Neuronal stem cell (in vitro differentiated cells): Measurements from ENCODE around the gene HSPA9.

Experiments used
- DNase-seq: peaks from one replicate; pipeline ENCODE4 v3.0.0-alpha.2; 2013; ENCODE audit warnings: low spot score
- H2AFZ ChIP-seq: one replicate; pipeline ENCODE4 v1.6.1; 2013; ENCODE audit warnings: mild to moderate bottlenecking, low read length, inconsistent platforms
- H2AK5ac ChIP-seq: 2 replicates; pipeline ENCODE4 v1.6.1; 2013; ENCODE audit warnings: low read depth, mild to moderate bottlenecking, inconsistent platforms, low read length, moderate library complexity, mixed read lengths
- H2BK120ac ChIP-seq: 2 replicates; pipeline ENCODE4 v1.6.1; 2013; ENCODE audit warnings: low read depth, mild to moderate bottlenecking, inconsistent platforms, low read length, moderate library complexity, mixed read lengths
- H2BK12ac ChIP-seq: one replicate; pipeline ENCODE4 v1.6.1; 2013; ENCODE audit warnings: low read length, inconsistent platforms
- H2BK15ac ChIP-seq: 2 replicates; pipeline ENCODE4 v1.6.1; 2013; ENCODE audit warnings: mild to moderate bottlenecking, low read length, inconsistent platforms, mixed read lengths
- H2BK5ac ChIP-seq: one replicate; pipeline ENCODE4 v1.6.1; 2013; ENCODE audit warnings: inconsistent platforms, mild to moderate bottlenecking, low read length, moderate library complexity
- H3K14ac ChIP-seq: one replicate; pipeline ENCODE4 v1.6.1; 2013; ENCODE audit warnings: low read length, inconsistent platforms
- H3K18ac ChIP-seq: 2 replicates; pipeline ENCODE4 v1.6.1; 2013; ENCODE audit warnings: low read length, inconsistent platforms
- H3K23ac ChIP-seq: 2 replicates; pipeline ENCODE4 v1.6.1; 2013; ENCODE audit warnings: low read depth, mild to moderate bottlenecking, mixed read lengths, low read length, inconsistent platforms; ENCODE audit not compliant: poor library complexity
- H3K27ac ChIP-seq: replicated peaks from 3 replicates; pipeline ENCODE4 v1.5.1; 2013; ENCODE audit warnings: low read length, inconsistent platforms
- H3K27me3 ChIP-seq, 3 experiments: 2 replicates each; pipeline ENCODE4 v1.6.1; 2013; ENCODE audit warnings: low read length in 3 of 3, mild to moderate bottlenecking in 2 of 3, inconsistent platforms in 1 of 3, low read depth in 1 of 3, mixed read lengths in 1 of 3, moderate library complexity in 1 of 3; ENCODE audit not compliant: control insufficient read depth in 3 of 3, insufficient read depth in 3 of 3
- H3K36me3 ChIP-seq, 2 donors: replicated peaks in 1 of 2; 2 replicates each; pipeline ENCODE4 v1.6.1; 2013; ENCODE audit warnings: low read length in 2 of 2; ENCODE audit not compliant: control insufficient read depth in 2 of 2, insufficient read depth in 2 of 2
- H3K4ac ChIP-seq: 2 replicates; pipeline ENCODE4 v1.6.1; 2013; ENCODE audit warnings: inconsistent platforms, mild to moderate bottlenecking, low read length, moderate library complexity
- H3K4me1 ChIP-seq, 2 donors: 1 replicate in 1 of 2; 2 replicates in 1 of 2; pipeline ENCODE4 v1.6.1; 2013; ENCODE audit warnings: low read length in 2 of 2, low read depth in 1 of 2; ENCODE audit not compliant: control insufficient read depth in 2 of 2, insufficient read depth in 1 of 2
- H3K4me2 ChIP-seq: one replicate; pipeline ENCODE4 v1.6.1; 2013; ENCODE audit warnings: mild to moderate bottlenecking, low read length, inconsistent platforms; ENCODE audit not compliant: insufficient read depth, poor library complexity, severe bottlenecking
- H3K4me3 ChIP-seq, 2 donors: 2 replicates each; pipeline ENCODE4 v1.5.1; 2013; ENCODE audit warnings: low read length in 2 of 2, mild to moderate bottlenecking in 2 of 2, inconsistent platforms in 1 of 2, moderate library complexity in 1 of 2
- H3K79me1 ChIP-seq: one replicate; pipeline ENCODE4 v1.6.1; 2013; ENCODE audit warnings: low read depth, mild to moderate bottlenecking, inconsistent platforms, low read length, moderate library complexity
- H3K9ac ChIP-seq: one replicate; pipeline ENCODE4 v1.6.1; 2013; ENCODE audit warnings: mild to moderate bottlenecking, low read depth, low read length, inconsistent platforms; ENCODE audit not compliant: poor library complexity
- H3K9me3 ChIP-seq, 2 donors: replicated peaks in 1 of 2; 2 replicates each; pipeline versions ENCODE3 to v1.6.1; 2013; ENCODE audit warnings: low read length in 2 of 2, mild to moderate bottlenecking in 2 of 2, inconsistent platforms in 1 of 2, low read depth in 1 of 2, mixed read lengths in 1 of 2, moderate library complexity in 1 of 2; ENCODE audit not compliant: control insufficient read depth in 2 of 2, insufficient read depth in 1 of 2
- H4K8ac ChIP-seq: one replicate; pipeline ENCODE4 v1.6.1; 2013; ENCODE audit warnings: low read depth, mild to moderate bottlenecking, inconsistent platforms, low read length, moderate library complexity
- H4K91ac ChIP-seq: one replicate; pipeline ENCODE4 v1.6.1; 2013; ENCODE audit warnings: low read length, low read depth, mild to moderate bottlenecking, inconsistent platforms; ENCODE audit not compliant: poor library complexity
- WGBS, 2 donors: extraction: QIAGEN DNeasy Blood & Tissue Kit; methylation state at CpG; one replicate each; pipeline ENCODE4 v1.1.7; 2013; ENCODE audit warnings: missing lambda C conversion rate in 2 of 2, mixed read lengths in 1 of 2; ENCODE audit not compliant: insufficient read length in 2 of 2, insufficient replicate concordance in 1 of 2; ENCODE audit errors: extremely low coverage in 2 of 2; 5-methylcytosine and 5-hydroxymethylcytosine counted together

HSPA9 gene

GRCh38 chr5:138543730-138544104, 31.5 kb downstream of the HSPA9 start:
- peaks cover 9% of the 10 kb centered on the region for H3K79me1 ChIP-seq
- peak overlapping the region; percentile 63 for H2BK120ac ChIP-seq
- H3K27ac ChIP-seq = peak overlapping the region; percentile 73
- no peak for DNase-seq
- H2BK12ac ChIP-seq = no peak overlapping the region
- H3K14ac ChIP-seq = peak overlapping the region; percentile 25
- no CpG with 5 or more reads among the region's 12 CpGs for WGBS, 2 donors
- H3K9ac ChIP-seq = peak overlapping the region; percentile 98
- peak overlapping the region; percentile 86 for H2AK5ac ChIP-seq
- H3K18ac ChIP-seq = peak overlapping the region; percentile 96
- peak overlapping the region; percentile 86 for H2AFZ ChIP-seq
- H2BK5ac ChIP-seq = peak overlapping the region; percentile 29
- no peak overlapping the region for H2BK15ac ChIP-seq
- no peak overlapping the region for H3K4ac ChIP-seq
- peaks cover 3 to 41% of the 10 kb centered on the region in 2 donors for H3K36me3 ChIP-seq
- peaks cover 11 to 17% of the 10 kb centered on the region in 2 donors for H3K4me1 ChIP-seq
- no peaks in the 10 kb centered on the region for H3K27me3 ChIP-seq
- H4K91ac ChIP-seq = no peak overlapping the region
- H4K8ac ChIP-seq = no peak overlapping the region
- no peaks in the 10 kb centered on the region for H3K9me3 ChIP-seq
- H3K4me2 ChIP-seq = peak overlapping the region; percentile 58
- peak overlapping the region; percentile 71 to 96 for H3K4me3 ChIP-seq
- no peak overlapping the region for H3K23ac ChIP-seq

- Histone ChIP-seq H3K79me1 (peaks cover 9% of the 10 kb centered on the region), H3K4me3 (peak within 1 kb of the TSS; percentile 71 to 97), H3K9me3 (no peaks in the 10 kb centered on the region), H2BK5ac (peak within 1 kb of the TSS; percentile 75), H3K27me3 (no peaks in the 10 kb centered on the region), H4K91ac (no peak within 1 kb of the TSS), H3K9ac (peak within 1 kb of the TSS; percentile 98), H3K4me1 (peaks cover 11 to 17% of the 10 kb centered on the region in 2 donors), H3K23ac (peak within 1 kb of the TSS; percentile 97), H2BK120ac (peak within 1 kb of the TSS; percentile 63), H3K27ac (peak within 1 kb of the TSS; percentile 73), H3K14ac (peak within 1 kb of the TSS; percentile 25), H2AK5ac (peak within 1 kb of the TSS; percentile 86), H4K8ac (no peak within 1 kb of the TSS), H3K36me3 (peaks cover 3 to 47% of the 10 kb centered on the region in 2 donors), H3K4me2 (peak within 1 kb of the TSS; percentile 92), H2BK12ac (no peak within 1 kb of the TSS), H2AFZ (peak within 1 kb of the TSS; percentile 95), H2BK15ac (no peak within 1 kb of the TSS), H3K18ac (peak within 1 kb of the TSS; percentile 97), H3K4ac (no peak within 1 kb of the TSS)
- WGBS, 2 donors = no CpG with 5 or more reads among the region's 70 CpGs
- DNase-seq = peak; percentile 99
These were observed 32.1 kb downstream of the HSPA9 start, which contains the start of gene ETF1 for GRCh38 chr5:138542956-138543729. TSS of gene ETF1 (minus strand) at chr5:138543236. CDS start at chr5:138542918, 318 bp downstream.

GRCh38 chr5:138542180-138542955, 32.8 kb downstream of the HSPA9 start:
- H3K27me3 ChIP-seq = no peaks in the 10 kb centered on the region
- peak overlapping the region; percentile 71 to 97 for H3K4me3 ChIP-seq
- WGBS, 2 donors = no CpG with 5 or more reads among the region's 47 CpGs
- no peak for DNase-seq
- peak overlapping the region; percentile 57 for H2BK120ac ChIP-seq
- H3K9ac ChIP-seq = peak overlapping the region; percentile 98
- H3K23ac ChIP-seq = no peak overlapping the region
- no peak overlapping the region for H2BK15ac ChIP-seq
- H3K9me3 ChIP-seq = no peaks in the 10 kb centered on the region
- H3K18ac ChIP-seq = peak overlapping the region; percentile 97
- no peak overlapping the region for H3K14ac ChIP-seq
- H2AFZ ChIP-seq = peak overlapping the region; percentile 95
- H3K4me2 ChIP-seq = peak overlapping the region; percentile 92
- peak overlapping the region; percentile 51 for H2AK5ac ChIP-seq
- H3K36me3 ChIP-seq = peaks cover 3 to 47% of the 10 kb centered on the region in 2 donors
- no peak overlapping the region for H4K8ac ChIP-seq
- H3K27ac ChIP-seq = peak overlapping the region; percentile 71
- peaks cover 11 to 17% of the 10 kb centered on the region in 2 donors for H3K4me1 ChIP-seq
- H4K91ac ChIP-seq = no peak overlapping the region
- peak overlapping the region; percentile 75 for H2BK5ac ChIP-seq
- H2BK12ac ChIP-seq = no peak overlapping the region
- H3K4ac ChIP-seq = no peak overlapping the region
- H3K79me1 ChIP-seq = peaks cover 9% of the 10 kb centered on the region
